ENCODE results near the gene FUT1. TPM values are rescaled to one million over a fixed set of nuclear protein-coding genes. Genes with fewer than 3 reads are reported as not detected.

Gene FUT1
- total and polyA plus RNA-seq, 10 of the 15 experiments (the other 5 are each of a cell fraction or from before 2014, with no cell fraction given) = 0.01 TPM; not detected in 9

GRCh38 chr19:48708471-48708870, 44.0 kb downstream of the FUT1 start:
- TF ChIP-seq GATAD2B (conservative IDR thresholded peaks at IDR 0.05; ENCODE audit: low read depth) = no peak
- no peak for TF ChIP-seq ATF3 (IDR thresholded peaks at IDR 0.05; ENCODE audit: borderline replicate concordance, extremely low read depth, low read depth, low read length)
- TF ChIP-seq SUPT20H (IDR thresholded peaks at IDR 0.05; ENCODE audit: borderline replicate concordance, control insufficient read depth, low read depth, low read length) = no peak
- TF ChIP-seq CREB1 (IDR thresholded peaks at IDR 0.05; ENCODE audit: low read depth) = no peak
- no peak for TF ChIP-seq BHLHE40 (IDR thresholded peaks at IDR 0.05; ENCODE audit: borderline replicate concordance in 1 of 2, low read depth in 2 of 2, low read length in 1 of 2)
- TF ChIP-seq NFXL1 (IDR thresholded peaks at IDR 0.05; ENCODE audit: borderline replicate concordance) = no peak
- no peak for TF ChIP-seq FOXK2 (IDR thresholded peaks at IDR 0.05)
- no peak for TF ChIP-seq ZNF384 (IDR thresholded peaks at IDR 0.05; ENCODE audit: borderline replicate concordance, low read depth, low read length)
- no peak for TF ChIP-seq E2F8 (IDR thresholded peaks at IDR 0.05; ENCODE audit: low read depth, partially characterized antibody)
- TF ChIP-seq ZNF217 (IDR thresholded peaks at IDR 0.05) = no peak
- no peak for TF ChIP-seq RAD51 (IDR thresholded peaks at IDR 0.05)
- TF ChIP-seq KAT2A (conservative IDR thresholded peaks at IDR 0.05; ENCODE audit: control insufficient read depth, low read depth, low read length) = no peak
- no peak for TF ChIP-seq CREM (IDR thresholded peaks at IDR 0.05; ENCODE audit: low read depth)
- no peak for TF ChIP-seq PBX3 (IDR thresholded peaks at IDR 0.05; ENCODE audit: insufficient replicate concordance, low read depth, low read length)
- H3K79me2 ChIP-seq (ENCODE audit: control insufficient read depth, insufficient read depth, low read length) = no peaks in the 10 kb centered on the region
- H3K9ac ChIP-seq (ENCODE audit: control insufficient read depth, insufficient read depth, low read length) = no peak overlapping the region
- H3K27me3 ChIP-seq (replicated peaks in 1 of 2; ENCODE audit: control insufficient read depth in 2 of 2, insufficient read depth in 2 of 2, low read length in 1 of 2) = no peaks in the 10 kb centered on the region
- 79% methylated on average over 9 of the region's 11 CpGs for WGBS (ENCODE audit: insufficient coverage, insufficient replicate concordance, low lambda C conversion rate, missing lambda C conversion rate)
- DNase-seq (ENCODE audit: low read depth, low spot score) (no peak), FAIRE-seq (no peak), ATAC-seq (no peak)
- no peak overlapping the region for H2AFZ ChIP-seq (ENCODE audit: control insufficient read depth, low read depth, low read length)
- CTCF ChIA-PET = no interaction called here
- H3K36me3 ChIP-seq (ENCODE audit: control insufficient read depth in 2 of 2, insufficient read depth in 2 of 2, low read length in 1 of 2) = no peaks in the 10 kb centered on the region
- SMC1A ChIA-PET (ENCODE audit: uncharacterized antibody, unreplicated experiment) = no interaction called here
- RAD21 ChIA-PET (ENCODE audit: unreplicated experiment) = no interaction called here
- H3K27ac ChIP-seq (ENCODE audit: control insufficient read depth, insufficient read depth) = no peak overlapping the region
- POLR2A ChIA-PET = no interaction called here
- H3K4me2 ChIP-seq (ENCODE audit: control insufficient read depth, insufficient read depth) = no peak overlapping the region
- H3K4me3 ChIP-seq = no peak overlapping the region
- BruUV-seq (replicated peaks) = no TSS peak
- H3K9me3 ChIP-seq (replicated peaks; ENCODE audit: control insufficient read depth, insufficient read depth, low read length) = no peaks in the 10 kb centered on the region; the same call in 2 of the 3 replicates
- intact Hi-C loops (cut with micrococcal nuclease; ENCODE audit: unreplicated experiment) = no loop called here
- H4K20me1 ChIP-seq (ENCODE audit: control insufficient read depth, insufficient read depth) = no peaks in the 10 kb centered on the region
- in situ Hi-C loops (cut with MboI) = no loop called here
- peaks cover 5% of the 10 kb centered on the region; the same call in 1 of the 2 replicates for H3K4me1 ChIP-seq (ENCODE audit: control insufficient read depth, insufficient read depth, low read length)

Data from GM12878 (cell line).